Trophoblast cell (in vitro differentiated cells and primary cell): ENCODE data around the gene POLN.

Source experiments
- DNase-seq, 2 donors: peaks; one replicate each; pipeline ENCODE4 v3.0.0-alpha.2; 2016
- H2AFZ ChIP-seq: 2 replicates; pipeline ENCODE4 v1.6.1; 2013; ENCODE audit warnings: low read length, moderate library complexity, mild to moderate bottlenecking; ENCODE audit not compliant: insufficient read depth, poor library complexity
- H2AK5ac ChIP-seq: 2 replicates; pipeline ENCODE4 v1.6.1; 2013; ENCODE audit warnings: mild to moderate bottlenecking, low read length
- H2BK120ac ChIP-seq: 2 replicates; pipeline ENCODE4 v1.6.1; 2013; ENCODE audit warnings: low read length, mild to moderate bottlenecking, moderate library complexity; ENCODE audit not compliant: insufficient read depth, poor library complexity
- H2BK12ac ChIP-seq: 2 replicates; pipeline ENCODE4 v1.6.1; 2013; ENCODE audit warnings: mild to moderate bottlenecking, low read length, moderate library complexity
- H2BK5ac ChIP-seq: 2 replicates; pipeline ENCODE4 v1.6.1; 2013; ENCODE audit warnings: low read length, low read depth, moderate library complexity, mild to moderate bottlenecking; ENCODE audit not compliant: poor library complexity
- H3K14ac ChIP-seq: 2 replicates; pipeline ENCODE4 v1.6.1; 2013; ENCODE audit warnings: mild to moderate bottlenecking, low read length
- H3K18ac ChIP-seq: 2 replicates; pipeline ENCODE4 v1.6.1; 2013; ENCODE audit warnings: mild to moderate bottlenecking, low read length
- H3K23ac ChIP-seq: 2 replicates; pipeline ENCODE4 v1.6.1; 2013; ENCODE audit warnings: low read length
- H3K27ac ChIP-seq: 2 replicates; pipeline ENCODE4 v1.5.1; 2013; ENCODE audit warnings: low read depth, mild to moderate bottlenecking, inconsistent platforms, low read length, moderate library complexity
- H3K27me3 ChIP-seq: 2 replicates; pipeline ENCODE4 v1.6.1; 2013; ENCODE audit warnings: inconsistent platforms, mild to moderate bottlenecking, low read length, moderate library complexity; ENCODE audit not compliant: insufficient read depth
- H3K36me3 ChIP-seq, 2 experiments: 1 replicate in 1 of 2; 2 replicates in 1 of 2; pipeline ENCODE4 v1.6.1; 2013; ENCODE audit warnings: low read length in 2 of 2, mild to moderate bottlenecking in 2 of 2, moderate library complexity in 1 of 2; ENCODE audit not compliant: insufficient read depth in 2 of 2, control insufficient read depth in 1 of 2
- H3K4ac ChIP-seq: 2 replicates; pipeline ENCODE4 v1.6.1; 2013; ENCODE audit warnings: low read depth, mild to moderate bottlenecking, low read length, moderate library complexity
- H3K4me1 ChIP-seq, 2 experiments: 1 replicate in 1 of 2; 2 replicates in 1 of 2; pipeline ENCODE4 v1.6.1; 2013; ENCODE audit warnings: low read length in 2 of 2, mild to moderate bottlenecking in 2 of 2, moderate library complexity in 1 of 2; ENCODE audit not compliant: insufficient read depth in 2 of 2, control insufficient read depth in 1 of 2
- H3K4me2 ChIP-seq: 2 replicates; pipeline ENCODE4 v1.6.1; 2013; ENCODE audit warnings: inconsistent platforms, mild to moderate bottlenecking, low read length, moderate library complexity
- H3K4me3 ChIP-seq: 2 replicates; pipeline ENCODE4 v1.5.1; 2013; ENCODE audit warnings: mild to moderate bottlenecking, low read depth, low read length, inconsistent platforms
- H3K79me1 ChIP-seq: one replicate; pipeline ENCODE4 v1.6.1; 2013; ENCODE audit warnings: low read length
- H3K79me2 ChIP-seq: 2 replicates; pipeline ENCODE4 v1.6.1; 2013; ENCODE audit warnings: low read length, mild to moderate bottlenecking; ENCODE audit not compliant: control insufficient read depth, insufficient read depth, poor library complexity
- H3K9ac ChIP-seq: 2 replicates; pipeline ENCODE4 v1.6.1; 2013; ENCODE audit warnings: mild to moderate bottlenecking, low read length
- H3K9me3 ChIP-seq: 2 replicates; pipeline ENCODE4 v1.6.1; 2013; ENCODE audit warnings: low read depth, mild to moderate bottlenecking, control low read depth, inconsistent platforms, low read length; ENCODE audit not compliant: insufficient read depth
- H4K12ac ChIP-seq: 2 replicates; pipeline ENCODE4 v1.6.1; 2013; ENCODE audit warnings: low read depth, mild to moderate bottlenecking, low read length, moderate library complexity
- H4K8ac ChIP-seq: 2 replicates; pipeline ENCODE4 v1.6.1; 2013; ENCODE audit warnings: low read depth, mild to moderate bottlenecking, low read length, moderate library complexity
- H4K91ac ChIP-seq: one replicate; pipeline ENCODE4 v1.6.1; 2013; ENCODE audit warnings: low read depth, mild to moderate bottlenecking, low read length, moderate library complexity
- WGBS: extraction: QIAGEN DNeasy Blood & Tissue Kit; methylation state at CpG from one replicate; pipeline ENCODE4 v1.1.7; 2013; ENCODE audit warnings: missing lambda C conversion rate; ENCODE audit not compliant: insufficient read length, insufficient coverage; ENCODE audit errors: extremely low coverage; 5-methylcytosine and 5-hydroxymethylcytosine counted together

POLN gene

GRCh38 chr4:2159931-2160330 lies 82.0 kb downstream of the POLN start:
- Histone ChIP-seq H2AFZ (no peak overlapping the region), H3K4me1 (peaks cover 0 to 2% of the 10 kb centered on the region in 2 experiments), H3K9ac (no peak overlapping the region), H3K9me3 (peaks cover 3% of the 10 kb centered on the region), H3K79me2 (no peaks in the 10 kb centered on the region), H2BK5ac (no peak overlapping the region), H3K4ac (no peak overlapping the region), H3K27me3 (no peaks in the 10 kb centered on the region), H2BK12ac (no peak overlapping the region), H4K91ac (no peak overlapping the region), H4K8ac (no peak overlapping the region), H3K36me3 (no peaks in the 10 kb centered on the region), H3K14ac (no peak overlapping the region), H3K4me3 (no peak overlapping the region), H3K23ac (no peak overlapping the region), H3K4me2 (no peak overlapping the region), H3K27ac (no peak overlapping the region), H2BK120ac (no peak overlapping the region), H3K18ac (no peak overlapping the region), H2AK5ac (no peak overlapping the region), H4K12ac (no peak overlapping the region), H3K79me1 (no peaks in the 10 kb centered on the region)
- WGBS: no CpG with 5 or more reads among the region's 2 CpGs
- DNase-seq: peak; percentile 63 to 96

GRCh38 chr4:2155246-2155645 lies 86.7 kb downstream of the POLN start:
- H3K79me1 ChIP-seq: no peaks in the 10 kb centered on the region
- H2BK12ac ChIP-seq: no peak overlapping the region
- H3K4me3 ChIP-seq: no peak overlapping the region
- H4K8ac ChIP-seq: no peak overlapping the region
- no peak overlapping the region for H2AK5ac ChIP-seq
- H3K23ac ChIP-seq: no peak overlapping the region
- H3K4me1 ChIP-seq: peaks cover 0 to 2% of the 10 kb centered on the region in 2 experiments
- H2BK5ac ChIP-seq: no peak overlapping the region
- no peak overlapping the region for H3K27ac ChIP-seq
- H3K27me3 ChIP-seq: no peaks in the 10 kb centered on the region
- no CpG with 5 or more reads among the region's 7 CpGs for WGBS
- H4K12ac ChIP-seq: no peak overlapping the region
- no peak overlapping the region for H3K14ac ChIP-seq
- no peak for DNase-seq
- H2AFZ ChIP-seq: no peak overlapping the region
- no peak overlapping the region for H3K4ac ChIP-seq
- no peak overlapping the region for H3K9ac ChIP-seq
- no peak overlapping the region for H3K18ac ChIP-seq
- no peak overlapping the region for H2BK120ac ChIP-seq
- peaks cover 3% of the 10 kb centered on the region for H3K9me3 ChIP-seq
- no peak overlapping the region for H3K4me2 ChIP-seq
- H3K79me2 ChIP-seq: no peaks in the 10 kb centered on the region
- no peaks in the 10 kb centered on the region for H3K36me3 ChIP-seq
- no peak overlapping the region for H4K91ac ChIP-seq

- Histone ChIP-seq H2AFZ (no peak overlapping the region), H4K12ac (no peak overlapping the region), H2BK12ac (no peak overlapping the region), H3K4me3 (no peak overlapping the region), H2BK5ac (no peak overlapping the region), H3K9me3 (peaks cover 3% of the 10 kb centered on the region), H4K8ac (no peak overlapping the region), H3K23ac (no peak overlapping the region), H3K14ac (no peak overlapping the region), H3K27me3 (no peaks in the 10 kb centered on the region), H3K9ac (no peak overlapping the region), H2AK5ac (no peak overlapping the region), H3K18ac (no peak overlapping the region), H3K4me1 (no peaks in the 10 kb centered on the region), H3K79me1 (no peaks in the 10 kb centered on the region), H3K36me3 (no peaks in the 10 kb centered on the region), H3K4ac (no peak overlapping the region), H2BK120ac (no peak overlapping the region), H3K27ac (no peak overlapping the region), H4K91ac (no peak overlapping the region), H3K4me2 (no peak overlapping the region), H3K79me2 (no peaks in the 10 kb centered on the region)
- no peak for DNase-seq
- no CpG with 5 or more reads among the region's 2 CpGs for WGBS
These were observed 87.6 kb downstream of the POLN start for GRCh38 chr4:2154215-2154740.

- H2BK5ac ChIP-seq: no peak overlapping the region
- H2AK5ac ChIP-seq: no peak overlapping the region
- H3K27me3 ChIP-seq: no peaks in the 10 kb centered on the region
- no peak overlapping the region for H3K27ac ChIP-seq
- H3K79me2 ChIP-seq: no peaks in the 10 kb centered on the region
- WGBS: no CpG with 5 or more reads among the region's 5 CpGs
- no peak overlapping the region for H3K23ac ChIP-seq
- no peak overlapping the region for H2BK12ac ChIP-seq
- no peaks in the 10 kb centered on the region for H3K36me3 ChIP-seq
- no peak overlapping the region for H2BK120ac ChIP-seq
- no peak overlapping the region for H4K8ac ChIP-seq
- H3K18ac ChIP-seq: no peak overlapping the region
- no peak overlapping the region for H3K4me2 ChIP-seq
- no peak overlapping the region for H4K12ac ChIP-seq
- H3K79me1 ChIP-seq: no peaks in the 10 kb centered on the region
- no peak overlapping the region for H4K91ac ChIP-seq
- no peak overlapping the region for H2AFZ ChIP-seq
- H3K4me1 ChIP-seq: no peaks in the 10 kb centered on the region
- H3K14ac ChIP-seq: no peak overlapping the region
- DNase-seq: no peak
- H3K9me3 ChIP-seq: peaks cover 2% of the 10 kb centered on the region
- no peak overlapping the region for H3K4me3 ChIP-seq
- no peak overlapping the region for H3K9ac ChIP-seq
- H3K4ac ChIP-seq: no peak overlapping the region
These were observed 90.4 kb downstream of the POLN start for GRCh38 chr4:2151544-2151943.
